Measurements from ENCODE around the gene FHOD1.

GRCh38 chr16:67280090-67281015 is 33.1 kb upstream of the FHOD1 start:
- TF ChIP-seq CTCF (IDR thresholded peaks at IDR 0.05; ENCODE audit: insufficient read depth, low read length): no peak
- TF ChIP-seq POLR2AphosphoS5 (IDR thresholded peaks at IDR 0.05; ENCODE audit: low read depth): no peak
- TF ChIP-seq SPI1 (IDR thresholded peaks at IDR 0.05; ENCODE audit: borderline replicate concordance, low read depth): no peak
- TF ChIP-seq REST (IDR thresholded peaks at IDR 0.05; ENCODE audit: insufficient replicate concordance, low read depth): no peak

Data from HL-60 (cell line).